ENCODE data around the gene CAMK2B.

CAMK2B gene

GRCh38 chr7:44213206-44213876 is 112.1 kb downstream of the CAMK2B start:
- TF ChIP-seq, protein P1, sequence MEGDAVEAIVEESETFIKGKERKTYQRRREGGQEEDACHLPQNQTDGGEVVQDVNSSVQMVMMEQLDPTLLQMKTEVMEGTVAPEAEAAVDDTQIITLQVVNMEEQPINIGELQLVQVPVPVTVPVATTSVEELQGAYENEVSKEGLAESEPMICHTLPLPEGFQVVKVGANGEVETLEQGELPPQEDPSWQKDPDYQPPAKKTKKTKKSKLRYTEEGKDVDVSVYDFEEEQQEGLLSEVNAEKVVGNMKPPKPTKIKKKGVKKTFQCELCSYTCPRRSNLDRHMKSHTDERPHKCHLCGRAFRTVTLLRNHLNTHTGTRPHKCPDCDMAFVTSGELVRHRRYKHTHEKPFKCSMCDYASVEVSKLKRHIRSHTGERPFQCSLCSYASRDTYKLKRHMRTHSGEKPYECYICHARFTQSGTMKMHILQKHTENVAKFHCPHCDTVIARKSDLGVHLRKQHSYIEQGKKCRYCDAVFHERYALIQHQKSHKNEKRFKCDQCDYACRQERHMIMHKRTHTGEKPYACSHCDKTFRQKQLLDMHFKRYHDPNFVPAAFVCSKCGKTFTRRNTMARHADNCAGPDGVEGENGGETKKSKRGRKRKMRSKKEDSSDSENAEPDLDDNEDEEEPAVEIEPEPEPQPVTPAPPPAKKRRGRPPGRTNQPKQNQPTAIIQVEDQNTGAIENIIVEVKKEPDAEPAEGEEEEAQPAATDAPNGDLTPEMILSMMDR (IDR thresholded peaks at IDR 0.05; ENCODE audit: borderline replicate concordance, control extremely low read depth, extremely low read depth, insufficient read depth, missing control alignments): no peak

DNA sequence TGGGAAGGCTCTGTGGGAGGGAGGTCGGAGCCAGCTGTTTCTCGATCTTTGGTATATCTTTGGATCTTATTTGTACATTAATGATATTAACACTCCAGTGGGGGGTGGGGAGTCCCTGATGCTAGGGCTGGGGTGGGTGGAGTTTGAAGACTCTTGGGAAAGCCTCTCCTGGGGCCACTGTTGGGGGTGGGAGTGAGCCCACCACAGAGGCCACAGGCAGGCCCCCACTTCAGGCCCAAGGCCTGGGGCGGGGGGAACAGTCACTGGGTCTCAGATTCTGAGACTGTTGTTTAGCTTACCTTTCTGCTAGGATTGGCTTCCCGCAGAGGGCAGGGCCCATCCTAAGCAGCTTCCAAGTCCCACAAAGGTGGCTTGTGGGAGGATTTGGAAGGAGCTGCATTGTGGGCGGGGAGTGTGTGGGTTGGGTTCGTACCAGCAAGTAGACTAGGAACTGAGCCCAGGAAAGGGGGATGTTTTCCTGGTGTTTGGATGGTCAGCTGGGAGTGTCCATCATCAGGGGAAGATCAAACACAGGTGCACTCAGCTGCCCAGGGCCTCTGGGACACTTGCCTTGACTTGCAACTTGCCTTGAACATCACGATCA is 112.7 kb downstream of the CAMK2B start:
- no peak for DNase-seq (ENCODE audit: low spot score)
- in situ Hi-C loops (cut with MboI; ENCODE audit: low sequenced_read_pairs, unreplicated experiment): no loop called here
- TF ChIP-seq, protein P1 (IDR thresholded peaks at IDR 0.05; ENCODE audit: borderline replicate concordance, control extremely low read depth, extremely low read depth, insufficient read depth, missing control alignments): no peak

More at GRCh38 chr7:44213206-44213876, 112.1 kb downstream of the CAMK2B start:
- DNase-seq (ENCODE audit: low spot score): no peak
- in situ Hi-C loops (cut with MboI; ENCODE audit: low sequenced_read_pairs, unreplicated experiment): no loop called here

DNA sequence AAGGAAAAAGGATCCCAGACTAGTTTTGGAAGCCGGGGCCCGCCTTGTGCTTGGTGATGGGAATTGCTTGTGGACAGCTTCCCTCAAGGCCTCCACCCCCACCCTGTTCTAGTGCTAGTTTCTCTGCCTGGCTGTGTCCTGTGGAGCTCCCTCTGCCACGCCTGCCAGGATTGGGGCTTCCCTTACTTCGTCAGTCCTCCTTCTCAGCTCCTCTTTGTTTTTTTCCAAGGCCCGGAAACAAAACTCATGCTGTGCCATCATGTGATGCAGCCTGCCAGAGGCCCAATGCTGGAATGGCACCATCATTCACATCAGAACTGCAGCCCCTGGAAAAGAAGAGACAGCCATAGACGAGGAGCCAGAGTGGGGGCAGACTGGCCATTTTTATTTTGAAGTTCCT is 113.4 kb downstream of the CAMK2B start:
- no peak for DNase-seq (ENCODE audit: low spot score)
- in situ Hi-C loops (cut with MboI; ENCODE audit: low sequenced_read_pairs, unreplicated experiment): no loop called here
- TF ChIP-seq, protein P1 (IDR thresholded peaks at IDR 0.05; ENCODE audit: borderline replicate concordance, control extremely low read depth, extremely low read depth, insufficient read depth, missing control alignments): no peak

DNA sequence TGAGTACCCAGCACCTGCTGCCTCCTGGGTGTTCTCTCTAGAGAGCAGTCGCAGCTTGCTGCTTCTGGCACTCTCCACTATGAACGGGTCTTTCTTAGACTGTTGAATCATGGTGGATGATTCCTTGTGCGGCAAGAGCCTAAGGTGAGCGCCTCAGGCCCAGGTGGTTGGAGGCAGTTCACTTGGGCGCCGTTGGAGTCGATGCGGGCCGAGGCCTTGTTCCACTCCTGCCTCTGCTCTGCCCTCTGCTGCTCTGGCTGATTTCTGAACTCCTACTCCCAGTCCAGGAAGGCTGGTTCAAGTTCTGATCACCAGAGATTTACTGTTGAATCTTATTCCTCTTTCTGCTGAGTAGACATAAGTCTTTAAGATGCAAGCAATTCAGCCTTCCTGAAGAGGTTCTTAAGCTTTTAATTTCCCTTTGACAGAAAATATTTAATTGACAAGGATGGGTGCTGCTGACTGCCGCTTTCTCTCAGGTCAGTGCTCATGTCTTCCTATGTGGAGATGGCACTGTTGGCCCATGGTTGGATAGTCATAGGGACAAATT is 114.2 kb downstream of the CAMK2B start:
- DNase-seq (ENCODE audit: low spot score): no peak
- TF ChIP-seq, protein P1 (IDR thresholded peaks at IDR 0.05; ENCODE audit: borderline replicate concordance, control extremely low read depth, extremely low read depth, insufficient read depth, missing control alignments): no peak
- in situ Hi-C loops (cut with MboI; ENCODE audit: low sequenced_read_pairs, unreplicated experiment): no loop called here

DNA sequence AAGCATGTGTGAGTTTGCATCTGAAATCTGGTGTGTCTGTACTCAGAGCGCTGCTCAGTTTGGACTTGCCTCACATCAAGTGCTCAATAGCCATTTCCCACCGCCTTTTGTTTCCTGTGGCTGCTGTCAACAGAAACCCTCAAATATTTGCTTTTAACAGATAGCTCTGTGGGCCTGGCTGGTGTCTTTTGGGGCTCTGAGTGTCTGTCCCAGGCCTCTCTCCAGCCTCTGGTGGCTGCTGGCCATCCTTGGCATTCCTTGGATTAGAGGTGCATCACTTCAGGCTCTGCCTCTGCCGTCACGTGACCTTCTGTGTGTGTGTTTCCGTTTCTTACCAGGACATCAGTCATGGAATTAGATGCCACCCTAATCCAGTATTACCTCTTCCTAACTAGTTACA is 115.3 kb downstream of the CAMK2B start:
- in situ Hi-C loops (cut with MboI; ENCODE audit: low sequenced_read_pairs, unreplicated experiment): no loop called here
- TF ChIP-seq, protein P1 (IDR thresholded peaks at IDR 0.05; ENCODE audit: borderline replicate concordance, control extremely low read depth, extremely low read depth, insufficient read depth, missing control alignments): no peak
- no peak for DNase-seq (ENCODE audit: low spot score)

DNA sequence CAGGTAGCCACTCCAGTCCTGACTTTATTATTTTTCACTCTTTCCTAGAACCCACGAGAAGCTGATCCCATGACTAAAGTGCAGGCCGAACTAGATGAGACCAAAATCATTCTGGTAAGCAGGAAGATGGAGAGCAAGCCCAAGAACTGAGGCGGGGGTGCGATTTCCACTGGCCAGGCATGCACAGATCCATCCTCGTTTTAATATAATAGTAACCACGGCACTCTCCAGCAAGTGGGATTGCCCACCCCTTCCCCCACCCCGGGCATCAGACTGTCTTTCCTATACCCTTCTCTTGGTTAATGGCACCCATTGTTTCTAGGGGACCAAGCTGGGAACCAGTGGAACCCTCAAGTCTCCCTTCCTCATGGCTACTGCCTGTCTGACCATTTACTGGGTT is 117.3 kb downstream of the CAMK2B start:
- TF ChIP-seq, protein P1 (IDR thresholded peaks at IDR 0.05; ENCODE audit: borderline replicate concordance, control extremely low read depth, extremely low read depth, insufficient read depth, missing control alignments): no peak
- in situ Hi-C loops (cut with MboI; ENCODE audit: low sequenced_read_pairs, unreplicated experiment): no loop called here
- DNase-seq (ENCODE audit: low spot score): no peak
